COLO668 (cell line): ENCODE measurements around the gene LAGE3.

ENCODE experiments used
- DNase-seq: peaks from one replicate; lab custom pipeline; 2025; ENCODE audit not compliant: unreplicated experiment; lab: John Stamatoyannopoulos, UW

The LAGE3 gene

GRCh38 chrX:154436983-154437752, 41.9 kb downstream of the LAGE3 start, which contains the start of gene GDI1:
Gene GDI1, plus strand, starts transcription at chrX:154437154. Its CDS starts 101 bp downstream, at chrX:154437255.
- peak; percentile 77 for DNase-seq

- DNase-seq = peak; percentile 77
Observed at GRCh38 chrX:154436374-154436982, 42.6 kb downstream of the LAGE3 start.

- DNase-seq = no peak
Observed at GRCh38 chrX:154435171-154435733, 43.8 kb downstream of the LAGE3 start.

- no peak for DNase-seq
Observed at GRCh38 chrX:154434394-154435168, 44.5 kb downstream of the LAGE3 start.

- no peak for DNase-seq
Observed at GRCh38 chrX:154433605-154434004, 45.5 kb downstream of the LAGE3 start.

GRCh38 chrX:154432210-154432609, 46.9 kb downstream of the LAGE3 start:
- DNase-seq = no peak

- no peak for DNase-seq
Observed at GRCh38 chrX:154431341-154431740, 47.7 kb downstream of the LAGE3 start.

- DNase-seq = no peak
Observed at GRCh38 chrX:154430916-154431315, 48.2 kb downstream of the LAGE3 start.

- DNase-seq = no peak
Observed at GRCh38 chrX:154430479-154430878, 48.6 kb downstream of the LAGE3 start.

GRCh38 chrX:154429711-154430110, 49.4 kb downstream of the LAGE3 start:
- no peak for DNase-seq

GRCh38 chrX:154428176-154429171, 50.6 kb downstream of the LAGE3 start, which contains the start of gene ATP6AP1:
Gene ATP6AP1, plus strand, starts transcription at chrX:154428677. Its CDS starts 16 bp downstream, at chrX:154428693.
- DNase-seq = peak; percentile 98
